GM12878 (cell line): ENCODE measurements around the gene IFNL3. TPM values are rescaled to one million over a fixed set of nuclear protein-coding genes. Genes with fewer than 3 reads are reported as not detected.

ENCODE experiments used
- ATAC-seq: fragments of 200-7000 bp; cut with Tn5 transposase; 3 replicates; pipeline ENCODE4 v1.9.1; 2020; ENCODE audit warnings: mild to moderate bottlenecking, moderate library complexity
- BruUV-seq: library from RNA; stranded (reverse); fragments of 400-500 nt; replicated peaks from 2 replicates; lab custom pipeline; 2021; lab: Mats Ljungman, UMichigan
- CTCF ChIA-PET: fragments of 300-600 bp; sonication (Branson Sonifier 250); formaldehyde crosslinking; extraction: SDS; loops from one replicate; lab custom pipeline; 2021; ENCODE audit warnings: inconsistent platforms; lab: Yijun Ruan, JAX
- POLR2A ChIA-PET: fragments of 350-600 bp; formaldehyde crosslinking; extraction: SDS; loops from one replicate; lab custom pipeline; 2021; ENCODE audit warnings: inconsistent platforms; lab: Charles Lee
- RAD21 ChIA-PET: fragments of 300-600 bp; sonication (Branson Sonifier 250); formaldehyde crosslinking; loops from one replicate; lab custom pipeline; 2023; ENCODE audit warnings: antibody characterized with exemption; ENCODE audit not compliant: unreplicated experiment; lab: Charles Lee
- SMC1A ChIA-PET: fragments of 300-600 bp; sonication (Branson Sonifier 250); formaldehyde crosslinking; loops from one replicate; lab custom pipeline; 2023; ENCODE audit not compliant: unreplicated experiment, uncharacterized antibody; lab: Charles Lee
- DNase-seq: peaks from one replicate; pipeline ENCODE4 v3.0.0-alpha.2; 2011; ENCODE audit warnings: low read depth, low spot score
- FAIRE-seq: peaks from 3 replicates; lab custom pipeline; 2011; peaks lifted over from hg19 to GRCh38; lab: Jason Lieb, UNC
- H2AFZ ChIP-seq: 2 replicates; pipeline ENCODE4 v1.6.0; 2011; ENCODE audit warnings: low read depth, low read length, control low read depth; ENCODE audit not compliant: control insufficient read depth
- H3K27ac ChIP-seq: 2 replicates; pipeline ENCODE4 v1.5.1; 2011; ENCODE audit warnings: control low read depth; ENCODE audit not compliant: control insufficient read depth, insufficient read depth
- H3K27me3 ChIP-seq, 2 experiments: replicated peaks in 1 of 2; 2 replicates each; pipeline versions ENCODE4 v1.6.0 to v1.6.1; 2011; ENCODE audit warnings: low read length in 1 of 2; ENCODE audit not compliant: control insufficient read depth in 2 of 2, insufficient read depth in 2 of 2
- H3K36me3 ChIP-seq, 2 experiments: 2 replicates each; pipeline ENCODE4 v1.5.1; 2011; ENCODE audit warnings: low read length in 1 of 2; ENCODE audit not compliant: control insufficient read depth in 2 of 2, insufficient read depth in 2 of 2
- H3K4me1 ChIP-seq: 2 replicates; pipeline ENCODE4 v1.6.1; 2011; ENCODE audit warnings: mild to moderate bottlenecking, low read length, moderate library complexity, mixed read lengths; ENCODE audit not compliant: control insufficient read depth, insufficient read depth
- H3K4me2 ChIP-seq: 2 replicates; pipeline ENCODE4 v1.6.0; 2011; ENCODE audit warnings: control low read depth; ENCODE audit not compliant: control insufficient read depth, insufficient read depth
- H3K4me3 ChIP-seq: fragments of 200-600 bp; sonication (generic); 2 replicates; pipeline ENCODE4 v1.5.1; 2016
- H3K79me2 ChIP-seq: 2 replicates; pipeline ENCODE4 v1.6.0; 2011; ENCODE audit warnings: low read length; ENCODE audit not compliant: control insufficient read depth, insufficient read depth
- H3K9ac ChIP-seq: 2 replicates; pipeline ENCODE4 v1.8.0; 2011; ENCODE audit warnings: low read length, control low read depth, mixed read lengths; ENCODE audit not compliant: control insufficient read depth, insufficient read depth
- H3K9me3 ChIP-seq: replicated peaks from 3 replicates; pipeline ENCODE4 v1.5.1; 2011; ENCODE audit warnings: mild to moderate bottlenecking, low read length; ENCODE audit not compliant: control insufficient read depth, insufficient read depth
- H4K20me1 ChIP-seq: 2 replicates; pipeline ENCODE4 v1.6.0; 2011; ENCODE audit not compliant: control insufficient read depth, insufficient read depth
- CREB1 ChIP-seq: IDR thresholded peaks from 2 replicates; pipeline ENCODE4 v1.6.1; 2012; ENCODE audit warnings: low read depth, mild to moderate bottlenecking, inconsistent platforms
- MTA2 ChIP-seq: fragments of 450-650 bp; IDR thresholded peaks from 2 replicates; pipeline ENCODE4 v1.6.1; 2016; ENCODE audit warnings: low read depth, mild to moderate bottlenecking, moderate library complexity
- MXI1 ChIP-seq: fragments of 150-350 bp; IDR thresholded peaks from 2 replicates; pipeline ENCODE4 v1.6.1; 2011; ENCODE audit warnings: low read depth, mild to moderate bottlenecking, inconsistent platforms, low read length, improper control_type of control experiment
- MYC ChIP-seq: IDR thresholded peaks from 2 replicates; pipeline ENCODE4 v1.6.1; 2011; ENCODE audit warnings: mild to moderate bottlenecking, low read length, moderate library complexity, inconsistent platforms; ENCODE audit not compliant: insufficient read depth, insufficient replicate concordance, insufficient read length, severe bottlenecking
- NFYB ChIP-seq: IDR thresholded peaks from 2 replicates; pipeline ENCODE4 v1.6.1; 2011; ENCODE audit warnings: low read depth, mild to moderate bottlenecking, low read length, improper control_type of control experiment, moderate library complexity; ENCODE audit not compliant: insufficient read depth
- NR2C2 ChIP-seq: IDR thresholded peaks from 2 replicates; pipeline ENCODE4 v1.6.1; 2011; ENCODE audit warnings: borderline replicate concordance, low read depth; ENCODE audit not compliant: control insufficient read depth, insufficient read length
- RFX5 ChIP-seq: IDR thresholded peaks from 2 replicates; pipeline ENCODE4 v1.6.1; 2011; ENCODE audit warnings: low read depth, low read length, improper control_type of control experiment
- ZBTB40 ChIP-seq: fragments of 450-650 bp; IDR thresholded peaks from 2 replicates; pipeline ENCODE4 v1.6.1; 2016; ENCODE audit warnings: mild to moderate bottlenecking, moderate library complexity, borderline replicate concordance
- WGBS: methylation state at CpG from one replicate; pipeline ENCODE4 v1.1.6; 2016; ENCODE audit warnings: low lambda C conversion rate; ENCODE audit not compliant: insufficient replicate concordance, insufficient coverage; ENCODE audit errors: missing lambda C conversion rate; 5-methylcytosine and 5-hydroxymethylcytosine counted together
- in situ Hi-C: fragments of 300-500 bp; cut with MboI; formaldehyde crosslinking; loops from 9 replicates; pipeline ENCODE4 v1.14.3; 2018; ENCODE audit warnings: mixed read lengths
- intact Hi-C: fragments of 100-400 bp; cut with micrococcal nuclease; formaldehyde crosslinking; loops from one replicate; pipeline ENCODE4 v1.14.2; 2022; ENCODE audit not compliant: unreplicated experiment
- polyA plus RNA-seq, 11 experiments: library from polyadenylated mRNA; depleted of rRNA in 4 of 11; unstranded in 6 of 11; stranded (reverse) in 5 of 11; fragments of >200 nt; fragmentation: Nextera tagmentation in 4 of 11; fragmentation: Illumina TruSeq in 1 of 11; extraction: Ambion mirVana in 4 of 11; extraction: Trizol in 1 of 11; gene quantifications; 1 replicate in 1 of 11; 2 replicates in 10 of 11; pipeline versions ENCODE4 v1.2.1 to v1.2.3, GENCODE V29; 2011 to 2016; ENCODE audit warnings: inconsistent platforms in 2 of 11, missing spikeins in 2 of 11, low read depth in 1 of 11
- total RNA-seq, 4 experiments: library from RNA; depleted of rRNA in 3 of 4; stranded (reverse); fragments of >200 nt in 3 of 4; fragmentation: Illumina TruSeq in 1 of 4; extraction: Trizol in 1 of 4; gene quantifications; 2 replicates each; pipeline versions ENCODE4 v1.2.1 to v1.2.3, GENCODE V29; 2013 to 2021
- TF ChIP-seq, protein P1 (sequence below): IDR thresholded peaks from 2 replicates; pipeline ENCODE4 v1.6.1; 2012; ENCODE audit warnings: mild to moderate bottlenecking, low read depth, low read length
- TF ChIP-seq, protein P2 (sequence below): fragments of 450-650 bp; IDR thresholded peaks from 2 replicates; pipeline ENCODE4 v1.6.1; 2014; ENCODE audit warnings: mild to moderate bottlenecking

Gene IFNL3
- total and polyA plus RNA-seq, 10 of the 15 experiments (the other 5 are each of a cell fraction or from before 2014, with no cell fraction given) = not detected

- POLR2A ChIA-PET = no interaction called here
- in situ Hi-C loops = no loop called here
- BruUV-seq = no TSS peak
- DNase-seq (no peak), FAIRE-seq (no peak), ATAC-seq (peak; percentile 55; the same call in 2 of the 3 replicates)
- Histone ChIP-seq H3K27me3 (no peaks in the 10 kb centered on the region; a peak in 1 of 4 replicates), H3K9me3 (no peaks in the 10 kb centered on the region), H3K4me2 (no peak overlapping the region), H3K79me2 (no peaks in the 10 kb centered on the region), H3K4me3 (no peak overlapping the region), H3K9ac (no peak overlapping the region), H3K4me1 (no peaks in the 10 kb centered on the region), H4K20me1 (no peaks in the 10 kb centered on the region), H3K27ac (no peak overlapping the region), H2AFZ (no peak overlapping the region), H3K36me3 (no peaks in the 10 kb centered on the region)
- CTCF ChIA-PET = interaction anchor here (0.6 kb wide), 1 partner anchor 30 kb away, joined by 3 read pairs; no protein-coding TSS in a partner anchor
- WGBS = 24% methylated on average over 4 of the region's 4 CpGs
- SMC1A ChIA-PET = no interaction called here
- RAD21 ChIA-PET = no interaction called here
- intact Hi-C loops = no loop called here
- TF ChIP-seq ZBTB40 = no peak
- TF ChIP-seq CREB1 = 0 out of 2 replicates have a peak, but pooled peaks have one; percentile 34
- no peak for TF ChIP-seq MTA2
- TF ChIP-seq RFX5 = peak; percentile 81
- no peak for TF ChIP-seq NFYB
- TF ChIP-seq NR2C2 = no peak
- no peak for TF ChIP-seq MXI1
- TF ChIP-seq, protein P1, sequence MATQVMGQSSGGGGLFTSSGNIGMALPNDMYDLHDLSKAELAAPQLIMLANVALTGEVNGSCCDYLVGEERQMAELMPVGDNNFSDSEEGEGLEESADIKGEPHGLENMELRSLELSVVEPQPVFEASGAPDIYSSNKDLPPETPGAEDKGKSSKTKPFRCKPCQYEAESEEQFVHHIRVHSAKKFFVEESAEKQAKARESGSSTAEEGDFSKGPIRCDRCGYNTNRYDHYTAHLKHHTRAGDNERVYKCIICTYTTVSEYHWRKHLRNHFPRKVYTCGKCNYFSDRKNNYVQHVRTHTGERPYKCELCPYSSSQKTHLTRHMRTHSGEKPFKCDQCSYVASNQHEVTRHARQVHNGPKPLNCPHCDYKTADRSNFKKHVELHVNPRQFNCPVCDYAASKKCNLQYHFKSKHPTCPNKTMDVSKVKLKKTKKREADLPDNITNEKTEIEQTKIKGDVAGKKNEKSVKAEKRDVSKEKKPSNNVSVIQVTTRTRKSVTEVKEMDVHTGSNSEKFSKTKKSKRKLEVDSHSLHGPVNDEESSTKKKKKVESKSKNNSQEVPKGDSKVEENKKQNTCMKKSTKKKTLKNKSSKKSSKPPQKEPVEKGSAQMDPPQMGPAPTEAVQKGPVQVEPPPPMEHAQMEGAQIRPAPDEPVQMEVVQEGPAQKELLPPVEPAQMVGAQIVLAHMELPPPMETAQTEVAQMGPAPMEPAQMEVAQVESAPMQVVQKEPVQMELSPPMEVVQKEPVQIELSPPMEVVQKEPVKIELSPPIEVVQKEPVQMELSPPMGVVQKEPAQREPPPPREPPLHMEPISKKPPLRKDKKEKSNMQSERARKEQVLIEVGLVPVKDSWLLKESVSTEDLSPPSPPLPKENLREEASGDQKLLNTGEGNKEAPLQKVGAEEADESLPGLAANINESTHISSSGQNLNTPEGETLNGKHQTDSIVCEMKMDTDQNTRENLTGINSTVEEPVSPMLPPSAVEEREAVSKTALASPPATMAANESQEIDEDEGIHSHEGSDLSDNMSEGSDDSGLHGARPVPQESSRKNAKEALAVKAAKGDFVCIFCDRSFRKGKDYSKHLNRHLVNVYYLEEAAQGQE = peak; percentile 96
- no peak for TF ChIP-seq MYC
- TF ChIP-seq, protein P2, sequence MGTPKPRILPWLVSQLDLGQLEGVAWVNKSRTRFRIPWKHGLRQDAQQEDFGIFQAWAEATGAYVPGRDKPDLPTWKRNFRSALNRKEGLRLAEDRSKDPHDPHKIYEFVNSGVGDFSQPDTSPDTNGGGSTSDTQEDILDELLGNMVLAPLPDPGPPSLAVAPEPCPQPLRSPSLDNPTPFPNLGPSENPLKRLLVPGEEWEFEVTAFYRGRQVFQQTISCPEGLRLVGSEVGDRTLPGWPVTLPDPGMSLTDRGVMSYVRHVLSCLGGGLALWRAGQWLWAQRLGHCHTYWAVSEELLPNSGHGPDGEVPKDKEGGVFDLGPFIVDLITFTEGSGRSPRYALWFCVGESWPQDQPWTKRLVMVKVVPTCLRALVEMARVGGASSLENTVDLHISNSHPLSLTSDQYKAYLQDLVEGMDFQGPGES = no peak
Observed at GRCh38 chr19:39223703-39224279, 21.0 kb downstream of the IFNL3 start.
